IMR-90 (cell line): ENCODE results near the gene SS18. TPM values are rescaled to one million over a fixed set of nuclear protein-coding genes. Genes with fewer than 3 reads are reported as not detected.

Experiments
- ATAC-seq: fragments of 200-7000 bp; cut with Tn5 transposase; 2 replicates; pipeline ENCODE4 v1.9.1; 2020; ENCODE audit warnings: low read depth, mild to moderate bottlenecking, moderate library complexity
- BruUV-seq: library from RNA; stranded (reverse); fragments of 400-500 nt; replicated peaks from 2 replicates; lab custom pipeline; 2021; lab: Mats Ljungman, UMichigan
- CTCF ChIA-PET: fragments of 300-600 bp; formaldehyde crosslinking; extraction: SDS; loops from one replicate; lab custom pipeline; 2021; ENCODE audit warnings: antibody characterized with exemption; lab: Yijun Ruan, JAX
- POLR2A ChIA-PET: fragments of 300-600 bp; sonication (Branson Sonifier 250); formaldehyde crosslinking; loops from one replicate; lab custom pipeline; 2022; ENCODE audit warnings: antibody characterized with exemption; ENCODE audit not compliant: unreplicated experiment; lab: Charles Lee
- DNase-seq: peaks from one replicate; pipeline ENCODE4 v3.0.0; 2013
- H2AFZ ChIP-seq: replicated peaks from 2 replicates; pipeline ENCODE3; 2013; ENCODE audit warnings: low read length, mild to moderate bottlenecking; ENCODE audit not compliant: poor library complexity
- H2AK5ac ChIP-seq: 2 replicates; pipeline ENCODE4 v1.6.1; 2013; ENCODE audit warnings: low read depth, low read length, inconsistent platforms
- H2AK9ac ChIP-seq: replicated peaks from 2 replicates; pipeline ENCODE3; 2013; ENCODE audit warnings: mild to moderate bottlenecking, low read depth, low read length, moderate library complexity; ENCODE audit not compliant: poor library complexity
- H2BK120ac ChIP-seq: 2 replicates; pipeline ENCODE4 v1.6.1; 2013; ENCODE audit warnings: low read depth, low read length, inconsistent platforms
- H2BK15ac ChIP-seq: 3 replicates; pipeline ENCODE4 v1.6.1; 2013; ENCODE audit warnings: low read depth, low read length, inconsistent platforms
- H2BK20ac ChIP-seq: 2 replicates; pipeline ENCODE4 v1.6.1; 2013; ENCODE audit warnings: low read depth, mild to moderate bottlenecking, inconsistent platforms, low read length, moderate library complexity
- H2BK5ac ChIP-seq: 2 replicates; pipeline ENCODE4 v1.6.1; 2013; ENCODE audit warnings: mild to moderate bottlenecking, low read depth, low read length, inconsistent platforms; ENCODE audit not compliant: poor library complexity, severe bottlenecking
- H3K14ac ChIP-seq: replicated peaks from 2 replicates; pipeline ENCODE4 v1.6.1; 2013; ENCODE audit warnings: low read depth, low read length, inconsistent platforms
- H3K18ac ChIP-seq: 2 replicates; pipeline ENCODE4 v1.6.1; 2013; ENCODE audit warnings: low read depth, low read length, control low read depth
- H3K23ac ChIP-seq: 2 replicates; pipeline ENCODE4 v1.6.1; 2013; ENCODE audit warnings: low read depth, low read length, inconsistent platforms
- H3K27ac ChIP-seq: 2 replicates; pipeline ENCODE4 v1.5.1; 2013; ENCODE audit warnings: mild to moderate bottlenecking, control low read depth, low read length; ENCODE audit not compliant: insufficient read depth
- H3K27me3 ChIP-seq: 2 replicates; pipeline ENCODE4 v1.6.1; 2013; ENCODE audit warnings: low read length; ENCODE audit not compliant: control insufficient read depth, insufficient read depth
- H3K36me3 ChIP-seq: 2 replicates; pipeline ENCODE4 v1.6.1; 2013; ENCODE audit warnings: low read length, mixed read lengths; ENCODE audit not compliant: control insufficient read depth, insufficient read depth
- H3K4ac ChIP-seq: 2 replicates; pipeline ENCODE4 v1.6.1; 2013; ENCODE audit warnings: low read depth, low read length, inconsistent platforms
- H3K4me1 ChIP-seq: 2 replicates; pipeline ENCODE4 v1.6.1; 2013; ENCODE audit warnings: low read length, mixed read lengths; ENCODE audit not compliant: control insufficient read depth, insufficient read depth
- H3K4me2 ChIP-seq: 2 replicates; pipeline ENCODE4 v1.6.1; 2013; ENCODE audit warnings: low read depth, mild to moderate bottlenecking, control low read depth, low read length, moderate library complexity
- H3K4me3 ChIP-seq: 2 replicates; pipeline ENCODE4 v1.5.1; 2013; ENCODE audit warnings: low read depth, mild to moderate bottlenecking, control low read depth, low read length, moderate library complexity; ENCODE audit not compliant: insufficient read depth
- H3K56ac ChIP-seq: 2 replicates; pipeline ENCODE4 v1.6.1; 2013; ENCODE audit warnings: low read length, inconsistent platforms; ENCODE audit not compliant: insufficient read depth; ENCODE audit errors: extremely low read depth
- H3K79me1 ChIP-seq, 2 experiments: 2 replicates each; pipeline ENCODE4 v1.6.1; 2013; ENCODE audit warnings: low read length in 2 of 2, inconsistent platforms in 1 of 2, low read depth in 1 of 2
- H3K9ac ChIP-seq: 2 replicates; pipeline ENCODE4 v1.6.1; 2013; ENCODE audit warnings: low read depth, low read length, control low read depth
- H3K9me1 ChIP-seq: 2 replicates; pipeline ENCODE4 v1.6.1; 2013; ENCODE audit warnings: low read length, inconsistent platforms; ENCODE audit not compliant: insufficient read depth
- H3K9me3 ChIP-seq: 2 replicates; pipeline ENCODE4 v1.6.1; 2013; ENCODE audit warnings: low read length; ENCODE audit not compliant: control insufficient read depth, insufficient read depth
- H4K20me1 ChIP-seq: 2 replicates; pipeline ENCODE4 v1.6.1; 2013; ENCODE audit warnings: low read length, inconsistent platforms; ENCODE audit not compliant: insufficient read depth
- H4K5ac ChIP-seq: 2 replicates; pipeline ENCODE4 v1.6.1; 2013; ENCODE audit warnings: mild to moderate bottlenecking, low read depth, low read length, control low read depth
- H4K8ac ChIP-seq, 2 experiments: 2 replicates each; pipeline ENCODE4 v1.6.1; 2013; ENCODE audit warnings: low read depth in 2 of 2, low read length in 2 of 2, control low read depth in 1 of 2, inconsistent platforms in 1 of 2
- H4K91ac ChIP-seq: 2 replicates; pipeline ENCODE4 v1.6.1; 2013; ENCODE audit warnings: low read depth, low read length, inconsistent platforms; ENCODE audit not compliant: insufficient read depth
- FOS ChIP-seq: fragments of 150-350 bp; IDR thresholded peaks from 2 replicates; pipeline ENCODE4 v1.6.1; 2016; ENCODE audit warnings: low read depth, low read length
- MAFK ChIP-seq: IDR thresholded peaks from 2 replicates; pipeline ENCODE4 v1.6.1; 2012; ENCODE audit warnings: low read depth, low read length, improper control_type of control experiment
- WGBS, 2 experiments: methylation state at CpG; one replicate each; pipeline versions ENCODE4 v1.1.5 to v1.1.7; 2013; ENCODE audit warnings: missing lambda C conversion rate in 2 of 2; ENCODE audit not compliant: insufficient read length in 1 of 2; ENCODE audit errors: extremely low coverage in 2 of 2; 5-methylcytosine and 5-hydroxymethylcytosine counted together
- dilution Hi-C: fragments of 300-500 bp; cut with HindIII; formaldehyde crosslinking; loops from one replicate; pipeline ENCODE4 v1.14.3; 2018; ENCODE audit warnings: low sequenced_read_pairs; ENCODE audit not compliant: unreplicated experiment
- in situ Hi-C: fragments of 300-500 bp; cut with MboI; formaldehyde crosslinking; loops from 3 replicates; pipeline ENCODE4 v1.14.3; 2019; ENCODE audit warnings: low sequenced_read_pairs, inconsistent platforms, mixed read lengths
- intact Hi-C: fragments of 100-400 bp; cut with micrococcal nuclease; formaldehyde crosslinking; loops from 2 replicates; pipeline ENCODE4 v1.10.0; 2022
- polyA plus RNA-seq, 3 experiments: library from polyadenylated mRNA; depleted of rRNA; stranded (reverse); fragments of >200 nt; gene quantifications; 2 replicates each; pipeline ENCODE4 v1.2.3, GENCODE V29; 2012; ENCODE audit warnings: low replicate concordance in 1 of 3
- total RNA-seq: library from RNA; depleted of rRNA; stranded (reverse); fragments of >200 nt; gene quantifications from 2 replicates; pipeline ENCODE4 v1.2.3, GENCODE V29; 2012

Gene SS18
- total and polyA plus RNA-seq, 2 of the 4 experiments (the other 2 are of a cell fraction): 112 to 242 TPM

- POLR2A ChIA-PET: no interaction called here
Measured at GRCh38 chr18:26005950-26006349, 84.5 kb downstream of the SS18 start.

More at GRCh38 chr18:26005950-26006349, 84.5 kb downstream of the SS18 start:
- Histone ChIP-seq H2BK20ac (no peak overlapping the region), H3K36me3 (no peaks in the 10 kb centered on the region), H4K5ac (no peak overlapping the region), H2AK5ac (no peak overlapping the region), H3K56ac (no peak overlapping the region), H3K9me3 (no peaks in the 10 kb centered on the region), H3K27ac (no peak overlapping the region), H2BK120ac (no peak overlapping the region), H4K91ac (no peak overlapping the region), H4K8ac (no peak overlapping the region), H3K4me1 (no peaks in the 10 kb centered on the region), H4K20me1 (no peaks in the 10 kb centered on the region), H3K4ac (no peak overlapping the region), H3K4me2 (no peak overlapping the region), H3K27me3 (no peaks in the 10 kb centered on the region), H3K14ac (no peak overlapping the region), H3K79me1 (no peaks in the 10 kb centered on the region), H3K23ac (no peak overlapping the region), H2BK15ac (no peak overlapping the region), H3K4me3 (no peak overlapping the region), H2AK9ac (no peak overlapping the region), H3K18ac (no peak overlapping the region), H3K9ac (no peak overlapping the region), H2BK5ac (no peak overlapping the region), H3K9me1 (no peaks in the 10 kb centered on the region), H2AFZ (no peak overlapping the region)
- no CpG with 5 or more reads among the region's 1 CpG for WGBS, 2 experiments
- in situ Hi-C loops: no loop called here
- TF ChIP-seq MAFK: 0 out of 2 replicates have a peak, but pooled peaks have one; percentile 37
- TF ChIP-seq FOS: no peak
- DNase-seq (no peak), ATAC-seq (no peak)
- dilution Hi-C loops: no loop called here
- intact Hi-C loops: loop anchor here (5.0 kb wide), 1 partner anchor 36 kb away; no protein-coding TSS in a partner anchor
- CTCF ChIA-PET: no interaction called here
- no TSS peak for BruUV-seq
